Transverse colon (tissue), 3 donors: ENCODE measurements around the gene DNM1.

Experiments used
- EP300 ChIP-seq: sonication (generic); formaldehyde crosslinking; IDR thresholded peaks from one replicate; pipeline ENCODE4 v1.6.1; 2017; ENCODE audit warnings: antibody characterized with exemption, low read depth
- POLR2AphosphoS5 ChIP-seq, 3 donors: sonication (generic); formaldehyde crosslinking; IDR thresholded peaks; one replicate each; pipeline ENCODE4 v1.6.1; 2016; ENCODE audit warnings: antibody characterized with exemption in 3 of 3

DNA sequence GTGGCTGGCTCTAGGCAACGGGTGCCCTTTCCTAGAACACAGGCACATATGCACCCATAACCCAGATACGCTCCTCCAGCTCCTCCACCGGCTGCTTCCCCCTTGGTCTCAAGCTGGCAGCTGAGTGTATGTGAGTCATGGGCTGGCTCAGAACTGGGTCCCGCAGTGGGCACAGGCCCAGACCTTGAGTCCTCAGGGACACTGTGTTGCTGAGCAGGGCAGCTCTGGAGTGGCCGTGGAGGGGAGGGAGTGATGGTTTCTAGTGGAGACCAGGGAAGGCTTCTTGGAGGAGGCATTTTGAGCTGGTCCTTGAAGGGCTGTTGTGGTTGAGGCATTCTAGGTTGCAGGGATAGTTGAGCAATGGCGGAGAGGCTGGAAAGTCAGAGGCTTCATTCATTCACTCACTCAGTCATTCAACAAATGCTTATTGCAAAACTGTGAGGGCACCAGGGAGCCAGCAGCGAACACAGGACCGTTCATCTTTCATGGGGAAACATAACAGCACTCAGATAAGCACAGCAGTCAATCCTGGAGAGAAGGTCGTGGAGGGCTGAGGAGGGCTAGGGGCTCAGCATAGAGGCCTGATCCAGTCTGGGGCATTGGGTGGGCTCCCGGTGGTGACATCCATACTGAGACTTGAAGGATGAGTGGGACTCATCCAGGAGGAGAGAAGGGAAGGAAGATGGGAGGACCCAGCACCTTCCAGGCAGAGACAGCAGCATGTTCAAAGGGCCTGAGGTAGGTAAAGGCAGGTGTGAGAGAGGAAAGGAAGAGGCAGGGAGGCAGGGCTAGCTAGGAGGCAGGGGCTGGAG, 40.8 kb upstream of the DNM1 start:
- TF ChIP-seq POLR2AphosphoS5 (IDR thresholded peaks at IDR 0.05) (no peak), EP300 (no peak)
